ENCODE measurements around the gene DNMT3A.

GRCh38 chr2:25284756-25285155 is 57.0 kb downstream of the DNMT3A start:
- TF ChIP-seq CTCF (IDR thresholded peaks at IDR 0.05) (no peak), POLR2AphosphoS5 (IDR thresholded peaks at IDR 0.05) (no peak), POLR2A (IDR thresholded peaks at IDR 0.05; ENCODE audit: low read depth) (no peak), EP300 (IDR thresholded peaks at IDR 0.05) (no peak)
